K562 (cell line): ENCODE data around the gene ZBTB8B. TPM values are rescaled to one million over a fixed set of nuclear protein-coding genes. Genes with fewer than 3 reads are reported as not detected.

Experiments
- ARID2 ChIP-seq: fragments of 450-650 bp; IDR thresholded peaks from 2 replicates; pipeline ENCODE4 v1.6.1; 2017; ENCODE audit warnings: antibody characterized with exemption, mild to moderate bottlenecking
- ARID3A ChIP-seq: IDR thresholded peaks from 2 replicates; pipeline ENCODE4 v1.6.1; 2012; ENCODE audit warnings: low read depth, low read length, improper control_type of control experiment, borderline replicate concordance
- BMI1 ChIP-seq: fragments of 150-350 bp; IDR thresholded peaks from 2 replicates; pipeline ENCODE4 v1.6.1; 2014; ENCODE audit warnings: low read length
- CBFB ChIP-seq: sonication (generic); formaldehyde crosslinking; IDR thresholded peaks from 2 replicates; pipeline ENCODE4 v1.4.0; 2020; ENCODE audit warnings: mild to moderate bottlenecking, missing genetic modification reagents
- CREB3L1 ChIP-seq: fragments of 450-650 bp; IDR thresholded peaks from 2 replicates; pipeline ENCODE4 v1.6.1; 2014; ENCODE audit warnings: low read depth, mild to moderate bottlenecking, moderate library complexity, borderline replicate concordance
- DPF2 ChIP-seq: fragments of 450-650 bp; IDR thresholded peaks from 2 replicates; pipeline ENCODE4 v1.6.1; 2016
- FOXK2 ChIP-seq, 2 experiments: fragments of 450-650 bp; IDR thresholded peaks in 1 of 2; conservative IDR thresholded peaks in 1 of 2; 2 replicates each; pipeline ENCODE4 v1.6.1; 2016; ENCODE audit warnings: low read depth in 2 of 2, mild to moderate bottlenecking in 1 of 2
- HNRNPLL ChIP-seq: fragments of 200-400 bp; formaldehyde crosslinking; IDR thresholded peaks from 2 replicates; pipeline ENCODE4 v1.6.1; 2017; ENCODE audit warnings: low read length, low read depth, mild to moderate bottlenecking; ENCODE audit not compliant: poor library complexity, severe bottlenecking
- L3MBTL2 ChIP-seq: fragments of 450-650 bp; IDR thresholded peaks from 2 replicates; pipeline ENCODE4 v1.6.1; 2016; ENCODE audit warnings: mild to moderate bottlenecking, moderate library complexity
- MEF2D ChIP-seq: conservative IDR thresholded peaks from 2 replicates; pipeline ENCODE4 v1.6.1; 2016; ENCODE audit warnings: low read depth, missing genetic modification characterization, missing compliant biosample characterization
- POLR2G ChIP-seq: fragments of 200-400 bp; formaldehyde crosslinking; IDR thresholded peaks from 2 replicates; pipeline ENCODE4 v1.6.1; 2017; ENCODE audit warnings: low read depth, mild to moderate bottlenecking, antibody characterized with exemption, low read length, moderate library complexity
- POU5F1 ChIP-seq: fragments of 150-350 bp; IDR thresholded peaks from 2 replicates; pipeline ENCODE4 v1.6.1; 2014; ENCODE audit warnings: borderline replicate concordance, low read length, low read depth, mild to moderate bottlenecking; ENCODE audit not compliant: partially characterized antibody
- SREBF1 ChIP-seq: fragments of 150-350 bp; IDR thresholded peaks from 2 replicates; pipeline ENCODE4 v1.6.1; 2014; ENCODE audit warnings: antibody characterized with exemption, low read depth, low read length, borderline replicate concordance
- TSC22D4 ChIP-seq: fragments of 450-650 bp; IDR thresholded peaks from 2 replicates; pipeline ENCODE4 v1.6.1; 2016; ENCODE audit warnings: missing genetic modification characterization, missing biosample characterization, control low read depth
- ZNF511 ChIP-seq: sonication (generic); formaldehyde crosslinking; IDR thresholded peaks from 2 replicates; pipeline ENCODE4 v1.8.0; 2022; ENCODE audit warnings: mild to moderate bottlenecking, missing genetic modification reagents
- polyA plus RNA-seq, 8 experiments: library from polyadenylated mRNA; depleted of rRNA in 4 of 8; stranded (reverse) in 5 of 8; unstranded in 3 of 8; fragments of >200 nt; fragmentation: Nextera tagmentation in 2 of 8; fragmentation: Illumina TruSeq in 1 of 8; extraction: Ambion mirVana in 2 of 8; extraction: Trizol in 1 of 8; gene quantifications; 2 replicates each; pipeline versions ENCODE4 v1.2.1 to v1.2.3, GENCODE V29; 2011 to 2014; ENCODE audit warnings: inconsistent platforms in 1 of 8, missing spikeins in 1 of 8
- total RNA-seq, 7 experiments: library from RNA; depleted of rRNA in 6 of 7; stranded (reverse); fragments of >200 nt in 6 of 7; fragmentation: Illumina TruSeq in 2 of 7; extraction: Trizol in 2 of 7; gene quantifications; 2 replicates each; pipeline versions ENCODE4 v1.2.1 to v1.2.3, GENCODE V29; 2011 to 2021; ENCODE audit warnings: low replicate concordance in 1 of 7
- TF ChIP-seq, protein P1 (sequence below): fragments of 250-450 bp; sonication (Bioruptor Pico); IDR thresholded peaks from 2 replicates; pipeline ENCODE4 v1.8.0; 2022; ENCODE audit warnings: moderate library complexity, mild to moderate bottlenecking, inconsistent platforms
- TF ChIP-seq, protein P2 (sequence below): sonication (generic); formaldehyde crosslinking; IDR thresholded peaks from 2 replicates; pipeline ENCODE4 v1.8.0; 2023; ENCODE audit warnings: mild to moderate bottlenecking, missing genetic modification reagents

The ZBTB8B gene
- total and polyA plus RNA-seq, 9 of the 15 experiments (the other 6 are each of a cell fraction or from before 2014, with no cell fraction given), result not detected

GRCh38 chr1:32500387-32501209 lies 35.7 kb downstream of the ZBTB8B start (continued):
- TF ChIP-seq BMI1 (no peak), CBFB (CRISPR knock-in tag) (no peak), POU5F1 (no peak), POLR2G (peak; percentile 89), CREB3L1 (peak; percentile 43; the same call in 1 of the 2 replicates), ZNF511 (no peak), FOXK2 (conservative IDR thresholded peaks at IDR 0.05 in 1 of 2, IDR thresholded peaks at IDR 0.05 in 1 of 2; ENCODE audit: low read depth in 2 of 2) (no peak), HNRNPLL (no peak), SREBF1 (no peak), L3MBTL2 (peak; percentile 44; the same call in 1 of the 2 replicates), DPF2 (no peak), MEF2D (tag) (no peak), ARID3A (no peak), ARID2 (no peak), TSC22D4 (tag) (no peak)
- TF ChIP-seq, protein P1, sequence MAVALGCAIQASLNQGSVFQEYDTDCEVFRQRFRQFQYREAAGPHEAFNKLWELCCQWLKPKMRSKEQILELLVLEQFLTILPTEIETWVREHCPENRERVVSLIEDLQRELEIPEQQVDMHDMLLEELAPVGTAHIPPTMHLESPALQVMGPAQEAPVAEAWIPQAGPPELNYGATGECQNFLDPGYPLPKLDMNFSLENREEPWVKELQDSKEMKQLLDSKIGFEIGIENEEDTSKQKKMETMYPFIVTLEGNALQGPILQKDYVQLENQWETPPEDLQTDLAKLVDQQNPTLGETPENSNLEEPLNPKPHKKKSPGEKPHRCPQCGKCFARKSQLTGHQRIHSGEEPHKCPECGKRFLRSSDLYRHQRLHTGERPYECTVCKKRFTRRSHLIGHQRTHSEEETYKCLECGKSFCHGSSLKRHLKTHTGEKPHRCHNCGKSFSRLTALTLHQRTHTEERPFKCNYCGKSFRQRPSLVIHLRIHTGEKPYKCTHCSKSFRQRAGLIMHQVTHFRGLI, result peak; percentile 36; the same call in 1 of the 2 replicates
- TF ChIP-seq, protein P2, sequence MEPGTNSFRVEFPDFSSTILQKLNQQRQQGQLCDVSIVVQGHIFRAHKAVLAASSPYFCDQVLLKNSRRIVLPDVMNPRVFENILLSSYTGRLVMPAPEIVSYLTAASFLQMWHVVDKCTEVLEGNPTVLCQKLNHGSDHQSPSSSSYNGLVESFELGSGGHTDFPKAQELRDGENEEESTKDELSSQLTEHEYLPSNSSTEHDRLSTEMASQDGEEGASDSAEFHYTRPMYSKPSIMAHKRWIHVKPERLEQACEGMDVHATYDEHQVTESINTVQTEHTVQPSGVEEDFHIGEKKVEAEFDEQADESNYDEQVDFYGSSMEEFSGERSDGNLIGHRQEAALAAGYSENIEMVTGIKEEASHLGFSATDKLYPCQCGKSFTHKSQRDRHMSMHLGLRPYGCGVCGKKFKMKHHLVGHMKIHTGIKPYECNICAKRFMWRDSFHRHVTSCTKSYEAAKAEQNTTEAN, result no peak
